OCI-LY3 (cell line): Measurements from ENCODE around the gene MSANTD3.

ENCODE experiments used
- CTCF ChIP-seq: fragments of 200-600, 300-600 bp; sonication (generic); IDR thresholded peaks from 2 replicates; pipeline ENCODE4 v1.5.1; 2014; ENCODE audit warnings: antibody characterized with exemption, low read length, low read depth
- EZH2phosphoT487 ChIP-seq: fragments of 200-600 bp; shearing (Covaris generic); IDR thresholded peaks from 2 replicates; pipeline ENCODE4 v1.6.1; 2018; ENCODE audit warnings: antibody characterized with exemption, mixed run types, low read depth

- TF ChIP-seq CTCF (no peak), EZH2phosphoT487 (no peak)
These were observed 672 bp downstream of the MSANTD3 start for GRCh38 chr9:100427366-100428263.
